Loucy (cell line): ENCODE results near the gene PTPRN2.

Experiments
- EZH2phosphoT487 ChIP-seq: fragments of 200-600 bp; IDR thresholded peaks from 2 replicates; pipeline ENCODE4 v1.6.1; 2018; ENCODE audit warnings: antibody characterized with exemption, mild to moderate bottlenecking, moderate library complexity, borderline replicate concordance
- TF ChIP-seq, protein P1 (sequence below): fragments of 200-600 bp; sonication (generic); conservative IDR thresholded peaks from 2 replicates; pipeline ENCODE4 v1.5.1; 2014; ENCODE audit warnings: mild to moderate bottlenecking, antibody characterized with exemption, low read length

DNA sequence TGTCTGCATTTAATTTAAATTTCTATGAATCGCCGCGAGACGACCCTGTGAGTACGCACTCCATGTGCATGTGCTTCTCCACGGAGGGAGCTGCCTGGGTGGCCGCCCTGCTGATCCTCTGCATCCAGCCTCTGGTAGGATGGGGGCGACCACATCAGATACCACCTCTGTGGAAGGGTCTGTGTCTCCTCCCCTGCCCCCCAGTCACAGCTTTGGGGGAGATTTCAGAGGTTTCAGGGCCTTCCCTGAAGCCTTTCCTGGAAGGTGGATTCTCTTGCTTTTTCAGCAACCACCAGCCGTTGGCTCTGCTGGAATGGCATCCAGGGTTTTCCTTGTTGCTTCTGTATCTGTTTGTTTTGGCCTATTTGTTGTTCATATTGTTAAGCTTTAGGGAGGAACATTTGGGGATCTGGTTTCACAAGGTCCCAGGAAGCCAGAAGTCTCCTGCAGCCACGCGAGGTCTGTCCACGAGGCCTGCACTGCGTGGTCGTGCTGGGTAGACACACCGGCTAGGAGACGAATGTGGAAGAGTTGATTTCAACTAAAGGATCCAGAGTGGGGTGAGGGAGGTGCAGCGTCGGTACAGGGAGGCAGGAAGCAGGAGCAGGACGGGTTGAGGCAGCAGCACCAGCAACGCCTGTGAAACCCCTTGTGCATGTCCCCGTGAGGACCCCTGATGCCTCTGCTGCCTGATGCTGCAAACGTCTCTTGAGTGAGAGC is 329.1 kb downstream of the PTPRN2 start:
- TF ChIP-seq, protein P1, sequence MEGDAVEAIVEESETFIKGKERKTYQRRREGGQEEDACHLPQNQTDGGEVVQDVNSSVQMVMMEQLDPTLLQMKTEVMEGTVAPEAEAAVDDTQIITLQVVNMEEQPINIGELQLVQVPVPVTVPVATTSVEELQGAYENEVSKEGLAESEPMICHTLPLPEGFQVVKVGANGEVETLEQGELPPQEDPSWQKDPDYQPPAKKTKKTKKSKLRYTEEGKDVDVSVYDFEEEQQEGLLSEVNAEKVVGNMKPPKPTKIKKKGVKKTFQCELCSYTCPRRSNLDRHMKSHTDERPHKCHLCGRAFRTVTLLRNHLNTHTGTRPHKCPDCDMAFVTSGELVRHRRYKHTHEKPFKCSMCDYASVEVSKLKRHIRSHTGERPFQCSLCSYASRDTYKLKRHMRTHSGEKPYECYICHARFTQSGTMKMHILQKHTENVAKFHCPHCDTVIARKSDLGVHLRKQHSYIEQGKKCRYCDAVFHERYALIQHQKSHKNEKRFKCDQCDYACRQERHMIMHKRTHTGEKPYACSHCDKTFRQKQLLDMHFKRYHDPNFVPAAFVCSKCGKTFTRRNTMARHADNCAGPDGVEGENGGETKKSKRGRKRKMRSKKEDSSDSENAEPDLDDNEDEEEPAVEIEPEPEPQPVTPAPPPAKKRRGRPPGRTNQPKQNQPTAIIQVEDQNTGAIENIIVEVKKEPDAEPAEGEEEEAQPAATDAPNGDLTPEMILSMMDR, result no peak
- no peak for TF ChIP-seq EZH2phosphoT487
